ENCODE results near the gene CARD11. TPM values are rescaled to one million over a fixed set of nuclear protein-coding genes. Genes with fewer than 3 reads are reported as not detected.
A peak's percentile ranks its signal among the peaks of the same experiment; 100 is the strongest.

Gene CARD11
- total and polyA plus RNA-seq, 2 donors (not counting 1 experiment from before 2014, with no cell fraction given) = 129 to 135 TPM

DNA sequence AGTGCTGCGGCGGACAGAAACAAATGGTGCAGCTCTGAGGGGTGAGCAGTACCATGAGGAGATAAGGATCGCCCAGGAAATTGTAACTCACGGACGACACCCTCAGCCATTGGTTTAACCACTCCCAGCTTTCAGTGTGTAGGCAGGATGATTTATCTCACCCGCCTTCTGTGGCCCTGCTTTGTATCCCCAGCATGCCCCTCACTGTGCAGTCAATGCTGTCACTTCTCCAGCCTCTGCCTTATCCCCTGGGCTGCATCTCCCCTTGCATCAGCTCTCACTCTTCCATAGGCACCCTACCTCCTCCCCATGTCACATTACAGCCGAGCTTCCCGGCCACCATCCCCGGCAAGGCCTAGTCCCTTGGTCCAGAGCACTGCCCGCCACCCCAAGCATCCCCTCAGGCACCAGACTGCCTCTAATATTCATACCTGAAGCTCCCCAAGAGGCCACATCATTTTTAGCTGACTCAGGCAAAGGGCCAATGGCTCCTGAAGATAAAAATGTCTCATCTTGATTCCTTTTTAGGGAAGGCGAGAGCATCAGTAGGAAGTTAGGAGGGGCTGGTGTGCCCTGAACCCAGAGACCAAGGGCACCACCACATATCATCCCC is 77.1 kb downstream of the CARD11 start:
- Histone ChIP-seq H3K4me1 (ENCODE audit: control insufficient read depth in 2 of 2, insufficient read depth in 2 of 2, low read length in 2 of 2) (peaks cover 11 to 13% of the 10 kb centered on the region in 2 donors), H4K20me1 (ENCODE audit: control insufficient read depth, insufficient read depth, low read length, poor library complexity, severe bottlenecking) (peaks cover 29% of the 10 kb centered on the region), H3K9ac (ENCODE audit: low read length) (no peak overlapping the region), H3K4me3 (ENCODE audit: control extremely low read depth in 1 of 5, extremely low read depth in 1 of 5, insufficient read depth in 1 of 5, low read depth in 2 of 5, low read length in 4 of 5) (no peak overlapping the region), H3K4me2 (replicated peaks; ENCODE audit: low read depth, low read length, poor library complexity, severe bottlenecking) (no peak overlapping the region), H3K36me3 (replicated peaks in 1 of 2; ENCODE audit: control extremely low read depth in 1 of 2, control insufficient read depth in 1 of 2, extremely low read depth in 1 of 2, insufficient read depth in 2 of 2, low read length in 1 of 2) (peaks cover 0 to 23% of the 10 kb centered on the region in 2 experiments), H3K27ac (ENCODE audit: low read length in 2 of 2) (peak overlapping the region in 1 of 2 donors; percentile 7), H3K9me3 (ENCODE audit: control extremely low read depth in 1 of 3, control insufficient read depth in 2 of 3, insufficient read depth in 1 of 3, low read length in 2 of 3) (peaks cover 3 to 35% (median 14%) of the 10 kb centered on the region in 3 donors), H2AFZ (ENCODE audit: insufficient read depth, low read depth, low read length, poor library complexity, severe bottlenecking) (no peak overlapping the region), H3K27me3 (replicated peaks in 1 of 4; ENCODE audit: control extremely low read depth in 1 of 4, control insufficient read depth in 3 of 4, insufficient read depth in 4 of 4, low read length in 3 of 4) (no peaks in the 10 kb centered on the region), H3K79me2 (ENCODE audit: control insufficient read depth, insufficient read depth, low read length) (peaks cover 77% of the 10 kb centered on the region)
- DNase-seq (no peak), ATAC-seq (ENCODE audit: low read depth) (no peak)
- peaks cover 31% of the 10 kb centered on the region for H3K4me1 Mint-ChIP-seq
- ChIA-PET POLR2A (interaction anchor here (0.9 to 1.0 kb wide), 2 partner anchors 29 to 66 kb away, joined by 3 to 6 read pairs; no protein-coding TSS in a partner anchor), CTCF (interaction anchor here (4.1 kb wide), 1 partner anchor 12 kb away, joined by 20 read pairs; no protein-coding TSS in a partner anchor)
- no peak overlapping the region for H3K4me3 Mint-ChIP-seq
- TF ChIP-seq CTCF (IDR thresholded peaks at IDR 0.05) (no peak), EZH2 (IDR thresholded peaks at IDR 0.05; ENCODE audit: borderline replicate concordance, insufficient read depth, low read depth, low read length, poor library complexity, severe bottlenecking) (no peak)
- H3K27ac Mint-ChIP-seq = peak overlapping the region; percentile 54
- intact Hi-C loops (cut with micrococcal nuclease) = no loop called here
- 100% methylated on average over 8 of the region's 11 CpGs for WGBS (ENCODE audit: insufficient coverage)
- H3K27me3 Mint-ChIP-seq = no peaks in the 10 kb centered on the region
- H3K9me3 Mint-ChIP-seq (ENCODE audit: insufficient read depth) = peaks cover 9% of the 10 kb centered on the region

- no peaks in the 10 kb centered on the region for H3K27me3 ChIP-seq (replicated peaks in 1 of 4; ENCODE audit: control extremely low read depth in 1 of 4, control insufficient read depth in 3 of 4, insufficient read depth in 4 of 4, low read length in 3 of 4)
- intact Hi-C loops (cut with micrococcal nuclease) = no loop called here
- 40% methylated on average over 1 of the region's 1 CpG for WGBS (ENCODE audit: insufficient coverage)
- H3K4me2 ChIP-seq (replicated peaks; ENCODE audit: low read depth, low read length, poor library complexity, severe bottlenecking) = no peak overlapping the region
- Mint-ChIP-seq H3K27ac (peak overlapping the region; percentile 29), H3K4me3 (no peak overlapping the region), H3K9me3 (ENCODE audit: insufficient read depth) (peaks cover 9% of the 10 kb centered on the region), H3K4me1 (peaks cover 28% of the 10 kb centered on the region), H3K27me3 (no peaks in the 10 kb centered on the region)
- ChIA-PET POLR2A (interaction anchor here (0.7 to 1.0 kb wide), 3 partner anchors 24 to 65 kb away, joined by 3 to 6 read pairs (median 3); no protein-coding TSS in a partner anchor), CTCF (interaction anchor here (4.1 kb wide), 1 partner anchor 13 kb away, joined by 20 read pairs; no protein-coding TSS in a partner anchor)
- H3K79me2 ChIP-seq (ENCODE audit: control insufficient read depth, insufficient read depth, low read length) = peaks cover 77% of the 10 kb centered on the region
- H4K20me1 ChIP-seq (ENCODE audit: control insufficient read depth, insufficient read depth, low read length, poor library complexity, severe bottlenecking) = peaks cover 21% of the 10 kb centered on the region
- no peak overlapping the region for H3K4me3 ChIP-seq (ENCODE audit: control extremely low read depth in 1 of 5, extremely low read depth in 1 of 5, insufficient read depth in 1 of 5, low read depth in 2 of 5, low read length in 4 of 5)
- DNase-seq (no peak), ATAC-seq (ENCODE audit: low read depth) (no peak)
- TF ChIP-seq EZH2 (IDR thresholded peaks at IDR 0.05; ENCODE audit: borderline replicate concordance, insufficient read depth, low read depth, low read length, poor library complexity, severe bottlenecking) (no peak), CTCF (IDR thresholded peaks at IDR 0.05) (no peak)
- peaks cover 4 to 6% of the 10 kb centered on the region in 2 donors for H3K4me1 ChIP-seq (ENCODE audit: control insufficient read depth in 2 of 2, insufficient read depth in 2 of 2, low read length in 2 of 2)
- peak overlapping the region in 1 of 2 donors; percentile 42 for H3K27ac ChIP-seq (ENCODE audit: low read length in 2 of 2)
- H3K36me3 ChIP-seq (replicated peaks in 1 of 2; ENCODE audit: control extremely low read depth in 1 of 2, control insufficient read depth in 1 of 2, extremely low read depth in 1 of 2, insufficient read depth in 2 of 2, low read length in 1 of 2) = peaks cover 0 to 23% of the 10 kb centered on the region in 2 experiments
- peaks cover 3 to 35% (median 14%) of the 10 kb centered on the region in 3 donors for H3K9me3 ChIP-seq (ENCODE audit: control extremely low read depth in 1 of 3, control insufficient read depth in 2 of 3, insufficient read depth in 1 of 3, low read length in 2 of 3)
- no peak overlapping the region for H3K9ac ChIP-seq (ENCODE audit: low read length)
- no peak overlapping the region for H2AFZ ChIP-seq (ENCODE audit: insufficient read depth, low read depth, low read length, poor library complexity, severe bottlenecking)
Measured at GRCh38 chr7:2965745-2966270, 77.9 kb downstream of the CARD11 start.
